Measurements from ENCODE around the gene CFAP57. TPM values are rescaled to one million over a fixed set of nuclear protein-coding genes. Genes with fewer than 3 reads are reported as not detected.

The CFAP57 gene
- total RNA-seq, 2 donors from 2014 or later = 0.25 TPM; not detected in 1

DNA sequence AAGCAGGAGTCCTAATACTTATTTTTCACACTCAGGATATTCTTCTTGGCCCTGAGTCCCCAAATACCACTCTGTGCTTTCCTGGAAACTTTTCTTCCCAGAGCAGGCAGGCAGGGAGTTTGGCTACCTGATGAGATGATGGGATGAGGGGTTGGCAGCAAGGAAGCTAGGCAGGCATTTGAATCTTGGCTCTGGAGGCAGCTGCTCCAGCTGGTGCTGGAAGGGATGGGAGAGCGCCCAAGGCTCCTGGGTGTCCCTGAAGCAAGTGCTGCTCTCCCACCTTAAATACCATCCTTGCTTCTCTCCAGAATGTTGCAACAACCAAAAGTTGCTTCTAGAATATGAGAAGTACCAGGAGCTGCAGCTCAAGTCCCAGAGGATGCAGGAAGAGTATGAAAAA lies 49.7 kb downstream of the CFAP57 start:
- no peak overlapping the region for H3K4me3 Mint-ChIP-seq
- no peaks in the 10 kb centered on the region for H3K36me3 Mint-ChIP-seq
- H3K27me3 Mint-ChIP-seq = peaks cover 9 to 17% of the 10 kb centered on the region in 2 donors
- H3K4me1 Mint-ChIP-seq (ENCODE audit: low read depth in 2 of 2) = no peaks in the 10 kb centered on the region
- ATAC-seq = no peak
- no peaks in the 10 kb centered on the region for H3K9me3 Mint-ChIP-seq
- DNase-seq (ENCODE audit: low spot score) = no peak
- H3K27ac Mint-ChIP-seq = no peak overlapping the region

DNA sequence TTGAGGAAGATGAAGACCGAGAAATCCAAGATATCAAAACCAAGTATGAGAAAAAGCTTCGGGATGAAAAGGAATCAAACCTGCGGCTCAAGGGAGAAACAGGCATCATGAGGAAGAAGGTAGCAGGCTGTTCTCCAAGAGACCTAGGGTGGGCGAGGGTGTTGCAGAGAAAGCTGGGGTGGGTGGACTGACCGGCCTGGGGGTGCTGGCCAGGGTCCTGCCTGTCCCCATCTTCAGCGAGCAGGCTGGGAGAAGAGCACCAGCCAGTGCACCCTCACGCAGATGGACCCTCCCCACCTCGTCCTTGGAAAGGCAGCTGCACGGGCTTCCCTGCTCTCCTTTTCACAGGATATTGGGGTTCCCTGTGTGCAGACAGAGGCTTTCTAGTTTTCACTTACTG lies 50.7 kb downstream of the CFAP57 start:
- Mint-ChIP-seq H3K9me3 (no peaks in the 10 kb centered on the region), H3K27ac (no peak overlapping the region), H3K4me3 (no peak overlapping the region), H3K4me1 (ENCODE audit: low read depth in 2 of 2) (no peaks in the 10 kb centered on the region), H3K36me3 (no peaks in the 10 kb centered on the region), H3K27me3 (peaks cover 6 to 15% of the 10 kb centered on the region in 2 donors)
- ATAC-seq (no peak), DNase-seq (ENCODE audit: low spot score) (no peak)

DNA sequence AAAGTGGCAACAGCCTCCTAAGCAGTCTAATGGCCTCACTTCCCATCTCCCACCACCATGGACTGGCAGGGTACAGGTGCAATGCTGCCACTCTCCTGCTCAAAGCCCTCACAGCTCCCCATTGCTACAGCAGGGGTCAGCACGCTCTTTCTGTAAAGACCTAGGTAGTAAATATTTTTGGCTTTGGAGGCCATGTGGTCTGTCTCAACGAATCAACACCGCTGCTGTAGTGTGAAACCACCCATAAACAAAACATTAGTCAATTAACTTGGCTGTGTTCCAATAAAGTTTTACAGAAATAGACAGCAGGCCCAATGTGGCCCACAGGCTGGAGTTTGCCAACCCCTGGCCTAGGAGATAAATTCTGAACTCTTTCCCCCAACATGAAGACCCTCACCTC lies 53.0 kb downstream of the CFAP57 start:
- Mint-ChIP-seq H3K4me3 (no peak overlapping the region), H3K4me1 (ENCODE audit: low read depth in 2 of 2) (no peaks in the 10 kb centered on the region), H3K27ac (no peak overlapping the region)

DNA sequence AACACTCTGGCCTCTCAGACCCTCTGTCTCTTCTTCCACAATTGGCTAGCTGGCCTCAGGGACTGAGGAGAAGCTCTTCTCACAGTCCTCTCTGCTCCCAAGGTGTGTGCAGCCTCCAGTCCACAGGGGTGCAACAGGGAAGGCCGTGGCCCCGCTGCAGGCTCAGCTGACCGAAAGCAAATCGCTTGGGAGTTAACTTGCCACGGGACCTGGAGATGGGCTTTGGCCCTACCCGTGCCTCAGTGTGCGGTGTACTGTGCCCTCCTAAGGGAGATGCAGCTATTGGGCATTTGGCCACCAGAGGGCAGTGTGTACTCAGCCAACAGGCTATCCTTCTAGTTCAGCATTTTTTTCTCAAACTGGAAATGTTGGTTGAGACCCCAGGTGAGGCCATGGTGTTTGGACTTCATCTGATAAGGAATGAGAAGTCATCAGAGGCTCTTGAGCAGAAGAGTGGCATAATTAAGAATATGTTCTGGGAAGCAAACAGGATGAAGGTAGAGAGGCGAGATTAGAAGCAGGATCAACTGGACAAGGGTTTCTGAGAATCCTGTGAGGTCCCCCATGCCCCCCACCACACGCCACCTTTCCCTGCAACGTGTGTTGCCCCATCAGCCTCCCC lies 55.1 kb downstream of the CFAP57 start:
- DNase-seq (ENCODE audit: low spot score) (peak; percentile 82), ATAC-seq (peak; percentile 78 to 82)
- peaks cover 4 to 6% of the 10 kb centered on the region in 2 donors for H3K27me3 Mint-ChIP-seq
- no peaks in the 10 kb centered on the region for H3K36me3 Mint-ChIP-seq
- no peak overlapping the region for H3K4me3 Mint-ChIP-seq
- H3K4me1 Mint-ChIP-seq (ENCODE audit: low read depth in 2 of 2) = no peaks in the 10 kb centered on the region
- no peak overlapping the region for H3K27ac Mint-ChIP-seq
- H3K9me3 Mint-ChIP-seq = no peaks in the 10 kb centered on the region

More for the DNA sequence above, 53.0 kb downstream of the CFAP57 start:
- Mint-ChIP-seq H3K9me3 (no peaks in the 10 kb centered on the region), H3K36me3 (no peaks in the 10 kb centered on the region), H3K27me3 (peaks cover 5 to 6% of the 10 kb centered on the region in 2 donors)
- ATAC-seq (no peak), DNase-seq (ENCODE audit: low spot score) (no peak)

DNA sequence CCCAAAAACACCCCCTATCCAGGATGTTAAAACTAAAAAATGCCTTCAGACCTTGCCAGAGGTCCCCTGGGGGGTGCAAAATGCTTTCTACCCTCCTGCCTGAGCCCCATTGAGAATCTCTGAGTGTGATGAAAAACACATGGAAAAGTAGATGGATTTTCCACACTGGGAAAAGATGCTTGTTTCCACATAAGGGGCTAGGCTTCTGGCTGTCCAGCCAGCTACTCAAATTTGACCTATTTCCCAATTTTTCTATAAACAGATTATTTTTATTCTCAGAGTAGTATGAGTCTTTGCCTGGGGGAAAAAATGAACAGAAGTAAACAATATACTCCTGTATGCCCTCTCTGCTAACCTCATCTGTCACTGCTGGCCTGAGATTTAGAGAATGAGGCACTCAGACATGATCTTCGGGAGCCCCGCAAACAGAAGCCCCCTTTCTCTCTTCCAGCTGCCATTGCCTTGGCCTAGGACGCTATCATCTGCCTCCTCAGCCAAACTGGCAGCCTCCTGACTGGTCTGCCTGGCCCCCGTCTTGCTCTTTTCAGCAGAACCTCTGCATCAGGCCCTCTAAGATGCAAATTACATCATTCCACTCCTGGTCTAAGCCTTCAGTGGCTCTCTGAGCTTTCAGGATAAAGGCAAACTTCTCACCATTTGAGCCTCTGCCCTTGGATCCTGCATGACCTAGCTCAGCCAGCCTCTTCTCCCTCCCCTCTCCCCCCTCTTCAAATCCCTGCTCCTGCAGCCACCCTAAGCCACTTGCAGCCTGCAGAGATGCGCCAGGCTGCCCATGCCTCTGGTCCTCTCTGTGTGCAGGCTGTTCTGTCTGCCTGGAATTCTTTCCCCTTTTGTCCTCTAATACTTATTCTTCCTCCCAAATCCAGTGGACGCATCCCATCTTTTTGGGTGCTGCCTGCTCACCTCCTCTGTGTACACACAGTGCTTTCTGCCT lies 58.0 kb downstream of the CFAP57 start:
- no peak for DNase-seq (ENCODE audit: low spot score)
- no peak overlapping the region for H3K4me3 Mint-ChIP-seq
- ATAC-seq = no peak
- H3K9me3 Mint-ChIP-seq = no peaks in the 10 kb centered on the region
- no peaks in the 10 kb centered on the region for H3K36me3 Mint-ChIP-seq
- no peaks in the 10 kb centered on the region for H3K4me1 Mint-ChIP-seq (ENCODE audit: low read depth in 2 of 2)
- H3K27ac Mint-ChIP-seq = no peak overlapping the region
- peaks cover 2 to 6% of the 10 kb centered on the region in 2 donors for H3K27me3 Mint-ChIP-seq

DNA sequence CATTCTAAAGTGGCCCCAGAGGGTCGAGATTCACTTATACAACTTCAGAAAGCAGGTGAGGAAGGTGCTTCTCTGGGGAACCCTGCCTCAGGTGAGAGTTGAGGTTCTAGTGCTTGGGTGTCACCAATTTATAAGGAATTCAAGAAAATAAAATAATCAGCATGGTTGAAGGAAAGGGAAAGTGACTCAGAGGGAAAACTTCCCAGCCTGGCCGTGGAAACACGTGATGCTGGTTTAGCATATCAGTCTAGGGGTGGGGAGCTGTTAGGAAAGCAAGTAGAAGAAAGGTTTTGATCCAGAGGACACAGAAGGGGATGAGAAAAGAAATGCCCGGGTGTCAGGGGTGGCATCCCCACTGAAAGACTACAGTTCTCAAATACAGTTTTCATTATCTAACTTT lies 59.9 kb downstream of the CFAP57 start:
- ATAC-seq (no peak), DNase-seq (ENCODE audit: low spot score) (no peak)
- H3K27me3 Mint-ChIP-seq = peaks cover 2 to 6% of the 10 kb centered on the region in 2 donors
- no peaks in the 10 kb centered on the region for H3K4me1 Mint-ChIP-seq (ENCODE audit: low read depth in 2 of 2)
- no peaks in the 10 kb centered on the region for H3K9me3 Mint-ChIP-seq
- H3K36me3 Mint-ChIP-seq = no peaks in the 10 kb centered on the region
- no peak overlapping the region for H3K4me3 Mint-ChIP-seq
- H3K27ac Mint-ChIP-seq = no peak overlapping the region

DNA sequence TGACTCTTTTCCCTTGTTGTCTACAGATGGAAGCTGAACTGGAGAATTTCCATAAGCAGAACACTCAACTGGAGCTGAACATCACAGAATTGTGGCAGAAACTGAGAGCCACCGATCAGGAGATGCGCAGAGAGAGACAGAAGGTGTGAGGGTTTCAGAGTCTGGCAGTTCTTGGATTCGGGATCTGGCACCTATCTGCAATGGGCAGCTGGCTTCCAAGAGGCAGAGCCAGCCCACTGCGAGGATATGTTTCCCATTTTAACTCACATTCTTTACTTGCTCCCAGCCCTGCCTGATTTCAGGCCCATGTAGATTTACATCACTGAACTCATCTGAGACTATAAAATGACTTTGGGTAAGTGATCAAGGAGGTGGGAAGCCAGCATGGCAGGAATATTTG lies 60.4 kb downstream of the CFAP57 start:
- DNase-seq (ENCODE audit: low spot score) (no peak), ATAC-seq (no peak)
- peaks cover 2 to 6% of the 10 kb centered on the region in 2 donors for H3K27me3 Mint-ChIP-seq
- H3K27ac Mint-ChIP-seq = no peak overlapping the region
- no peaks in the 10 kb centered on the region for H3K9me3 Mint-ChIP-seq
- no peaks in the 10 kb centered on the region for H3K36me3 Mint-ChIP-seq
- no peak overlapping the region for H3K4me3 Mint-ChIP-seq
- H3K4me1 Mint-ChIP-seq (ENCODE audit: low read depth in 2 of 2) = no peaks in the 10 kb centered on the region

DNA sequence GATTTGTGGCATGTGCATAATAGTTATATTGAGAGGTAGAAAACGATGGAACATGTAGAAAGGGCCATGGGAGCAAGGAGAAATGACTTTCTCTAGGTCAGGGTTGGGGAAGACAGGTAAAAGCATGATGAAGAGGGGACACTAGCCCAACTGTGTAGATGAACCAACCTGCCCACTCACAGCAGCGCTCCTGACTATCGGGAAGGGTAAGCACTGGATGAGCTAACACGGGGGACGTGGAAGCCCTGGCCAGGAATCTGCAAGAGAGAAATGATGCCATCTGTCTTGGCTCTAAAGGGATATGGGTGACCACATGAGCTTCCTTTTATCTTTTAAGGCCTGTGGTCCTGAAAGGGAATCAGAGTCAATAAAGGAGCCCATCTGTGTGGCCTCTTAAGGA lies 61.5 kb downstream of the CFAP57 start:
- H3K27ac Mint-ChIP-seq = no peak overlapping the region
- no peak for ATAC-seq
- no peak for DNase-seq (ENCODE audit: low spot score)

DNA sequence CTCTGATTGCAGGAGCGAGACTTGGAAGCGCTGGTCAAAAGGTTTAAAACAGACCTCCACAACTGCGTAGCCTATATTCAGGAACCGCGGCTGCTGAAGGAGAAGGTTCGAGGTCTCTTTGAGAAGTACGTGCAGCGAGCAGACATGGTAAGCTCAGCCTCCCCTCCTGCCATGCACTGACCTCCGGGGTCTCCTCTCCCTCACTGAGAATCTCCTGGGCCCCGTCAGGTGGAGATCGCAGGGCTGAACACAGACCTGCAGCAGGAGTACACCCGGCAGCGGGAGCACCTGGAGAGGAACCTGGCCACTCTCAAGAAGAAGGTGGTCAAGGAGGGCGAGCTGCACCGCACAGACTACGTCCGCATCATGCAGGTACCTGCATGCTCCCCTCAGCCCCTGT lies 62.1 kb downstream of the CFAP57 start:
- no peaks in the 10 kb centered on the region for H3K9me3 Mint-ChIP-seq
- no peaks in the 10 kb centered on the region for H3K36me3 Mint-ChIP-seq
- DNase-seq (ENCODE audit: low spot score) (no peak), ATAC-seq (peak in 1 of 2 donors; percentile 46)
- no peaks in the 10 kb centered on the region for H3K4me1 Mint-ChIP-seq (ENCODE audit: low read depth in 2 of 2)
- H3K27me3 Mint-ChIP-seq = peaks cover 0 to 6% of the 10 kb centered on the region in 2 donors
- H3K4me3 Mint-ChIP-seq = no peak overlapping the region
- H3K27ac Mint-ChIP-seq = no peak overlapping the region

More for the DNA sequence above, 61.5 kb downstream of the CFAP57 start:
- peaks cover 0 to 6% of the 10 kb centered on the region in 2 donors for H3K27me3 Mint-ChIP-seq
- no peaks in the 10 kb centered on the region for H3K36me3 Mint-ChIP-seq
- H3K4me3 Mint-ChIP-seq = no peak overlapping the region
- H3K9me3 Mint-ChIP-seq = no peaks in the 10 kb centered on the region
- H3K4me1 Mint-ChIP-seq (ENCODE audit: low read depth in 2 of 2) = no peaks in the 10 kb centered on the region

DNA sequence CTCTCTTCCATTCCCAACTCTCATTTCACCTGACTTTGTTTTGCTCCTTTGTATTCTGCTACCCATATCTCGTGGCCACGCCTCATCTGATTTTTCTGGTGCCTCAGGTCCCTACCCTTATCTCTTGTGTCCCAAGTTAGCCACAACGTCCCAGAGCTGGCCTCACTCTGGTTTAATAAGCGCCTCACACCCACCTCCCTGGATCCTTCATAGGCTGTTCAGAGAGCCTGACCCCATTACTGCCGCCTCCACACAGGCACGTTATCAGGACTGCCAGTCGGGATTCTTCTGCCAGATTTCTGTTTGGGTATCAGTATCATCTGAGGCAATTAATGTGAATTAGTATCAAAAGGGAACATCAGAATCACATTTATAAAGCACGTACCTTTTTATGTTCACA lies 62.9 kb downstream of the CFAP57 start:
- Mint-ChIP-seq H3K27me3 (peaks cover 0 to 6% of the 10 kb centered on the region in 2 donors), H3K27ac (no peak overlapping the region), H3K36me3 (no peaks in the 10 kb centered on the region), H3K9me3 (no peaks in the 10 kb centered on the region), H3K4me1 (ENCODE audit: low read depth in 2 of 2) (no peaks in the 10 kb centered on the region), H3K4me3 (no peak overlapping the region)
- DNase-seq (ENCODE audit: low spot score) = no peak
- no peak for ATAC-seq

DNA sequence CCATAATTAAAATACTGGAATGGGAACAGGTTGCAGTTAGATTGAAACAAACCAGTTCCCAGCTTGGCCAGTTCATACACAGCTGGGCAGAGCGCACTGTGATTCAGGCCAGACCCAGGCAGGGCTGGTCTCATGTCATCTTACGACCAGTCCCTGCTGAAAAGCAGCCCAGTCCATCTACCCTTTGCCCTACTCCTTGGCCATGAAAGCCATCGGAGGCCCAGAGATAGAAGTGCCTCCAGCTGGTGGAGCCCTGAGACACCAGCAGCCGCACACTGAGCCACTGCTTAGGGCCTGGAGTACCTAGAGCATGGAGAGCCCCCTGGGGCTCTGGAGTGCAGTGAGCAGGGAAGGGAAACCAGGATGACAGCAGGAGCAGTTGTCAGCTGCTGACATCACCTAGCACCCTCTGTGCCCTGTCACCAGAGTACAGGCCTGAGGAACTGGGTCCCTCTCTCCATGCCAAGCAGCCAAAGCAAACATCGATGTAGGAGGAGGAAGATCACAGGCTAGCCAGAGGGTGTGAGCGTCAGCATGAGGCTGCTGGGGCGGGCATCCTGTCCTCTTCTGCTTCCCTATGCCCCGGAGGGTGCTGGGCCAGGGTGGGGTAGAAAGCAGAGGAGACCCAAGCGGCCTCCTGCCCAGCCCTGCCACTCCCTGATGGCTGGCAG lies 63.5 kb downstream of the CFAP57 start:
- peaks cover 0 to 8% of the 10 kb centered on the region in 2 donors for H3K27me3 Mint-ChIP-seq
- no peaks in the 10 kb centered on the region for H3K36me3 Mint-ChIP-seq
- H3K4me1 Mint-ChIP-seq (ENCODE audit: low read depth in 2 of 2) = no peaks in the 10 kb centered on the region
- ATAC-seq (no peak), DNase-seq (ENCODE audit: low spot score) (no peak)
- H3K27ac Mint-ChIP-seq = no peak overlapping the region
- no peak overlapping the region for H3K4me3 Mint-ChIP-seq
- no peaks in the 10 kb centered on the region for H3K9me3 Mint-ChIP-seq

DNA sequence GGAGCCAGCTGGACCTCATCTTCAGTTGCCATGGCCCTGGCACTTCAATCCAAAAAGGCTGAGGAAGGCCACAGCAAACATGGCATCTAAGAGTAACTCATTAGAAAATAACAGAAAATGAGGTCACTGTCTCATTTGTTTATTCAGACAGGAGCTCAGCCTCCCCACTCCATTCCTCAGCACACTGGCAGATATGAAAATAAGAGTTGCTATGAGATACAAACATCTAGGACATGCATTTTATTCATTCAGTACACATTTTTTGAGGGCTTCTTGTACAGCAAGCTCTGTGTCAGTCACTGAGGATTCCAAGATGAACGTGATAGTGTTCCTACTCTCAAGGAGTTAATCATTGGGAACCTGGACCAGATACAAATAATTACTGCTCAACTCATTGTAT lies 65.0 kb downstream of the CFAP57 start:
- Mint-ChIP-seq H3K27ac (no peak overlapping the region), H3K9me3 (no peaks in the 10 kb centered on the region), H3K27me3 (peaks cover 0 to 5% of the 10 kb centered on the region in 2 donors), H3K36me3 (no peaks in the 10 kb centered on the region), H3K4me3 (no peak overlapping the region), H3K4me1 (ENCODE audit: low read depth in 2 of 2) (no peaks in the 10 kb centered on the region)
- DNase-seq (ENCODE audit: low spot score) (no peak), ATAC-seq (no peak)

DNA sequence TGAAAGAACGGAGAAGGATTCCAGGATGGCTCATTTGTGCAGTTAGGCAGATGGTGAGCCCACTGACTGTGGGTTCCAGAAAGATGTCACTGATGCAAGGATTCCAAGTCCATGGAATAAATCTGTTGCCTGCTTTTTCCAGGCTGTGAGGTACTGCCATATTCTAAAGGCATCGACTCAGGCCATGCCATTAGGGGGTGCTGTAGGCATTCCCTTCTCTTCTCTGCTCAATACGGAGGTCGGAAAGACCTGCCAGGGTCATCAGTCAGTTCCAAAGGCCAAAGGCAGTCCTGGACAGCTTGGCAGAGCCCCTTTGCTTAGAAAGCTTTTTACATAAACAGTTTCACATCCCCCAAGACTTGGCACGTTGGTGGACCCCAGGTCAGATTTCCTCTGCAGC lies 66.0 kb downstream of the CFAP57 start:
- ATAC-seq = peak in 1 of 2 donors; percentile 44
- Mint-ChIP-seq H3K36me3 (no peaks in the 10 kb centered on the region), H3K9me3 (no peaks in the 10 kb centered on the region), H3K27ac (no peak overlapping the region), H3K27me3 (peaks cover 0 to 5% of the 10 kb centered on the region in 2 donors), H3K4me1 (ENCODE audit: low read depth in 2 of 2) (no peaks in the 10 kb centered on the region), H3K4me3 (no peak overlapping the region)
- no peak for DNase-seq (ENCODE audit: low spot score)

DNA sequence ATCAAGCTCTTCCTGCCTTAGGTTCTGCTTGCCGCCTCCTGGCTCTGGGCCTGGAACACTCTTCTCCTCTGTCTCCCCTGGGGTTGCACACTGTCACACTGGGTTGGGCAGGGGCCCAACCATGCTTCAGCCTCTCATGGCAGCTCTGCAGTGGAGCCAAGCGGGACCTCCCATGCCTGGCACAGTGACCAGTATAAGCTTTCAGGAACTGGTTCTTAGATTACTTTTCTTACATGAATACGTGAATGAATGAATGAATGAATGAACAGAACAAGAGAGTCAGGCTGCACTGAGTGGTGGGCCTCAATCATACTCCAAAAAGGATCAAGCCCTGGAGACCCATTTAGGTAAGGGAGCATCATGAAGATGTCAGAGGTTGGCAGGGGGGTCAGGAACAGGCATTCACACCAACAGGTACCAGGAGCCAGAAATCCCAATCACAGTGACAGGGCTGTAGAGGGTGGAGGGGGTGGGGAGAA lies 66.9 kb downstream of the CFAP57 start:
- no peaks in the 10 kb centered on the region for H3K36me3 Mint-ChIP-seq

More for the DNA sequence above, 66.9 kb downstream of the CFAP57 start:
- Mint-ChIP-seq H3K4me1 (ENCODE audit: low read depth in 2 of 2) (no peaks in the 10 kb centered on the region), H3K27ac (no peak overlapping the region), H3K9me3 (no peaks in the 10 kb centered on the region), H3K27me3 (peaks cover 0 to 5% of the 10 kb centered on the region in 2 donors), H3K4me3 (no peak overlapping the region)
- DNase-seq (ENCODE audit: low spot score) (no peak), ATAC-seq (no peak)

All from natural killer cell treated with Interleukin-12 subunit alpha and Interleukin-12 subunit beta and Interleukin-15 and Interleukin-18, amount 100 ng/mL, for 72 hours (primary cell).